ENCODE results near the gene CHST11.

The CHST11 gene

DNA sequence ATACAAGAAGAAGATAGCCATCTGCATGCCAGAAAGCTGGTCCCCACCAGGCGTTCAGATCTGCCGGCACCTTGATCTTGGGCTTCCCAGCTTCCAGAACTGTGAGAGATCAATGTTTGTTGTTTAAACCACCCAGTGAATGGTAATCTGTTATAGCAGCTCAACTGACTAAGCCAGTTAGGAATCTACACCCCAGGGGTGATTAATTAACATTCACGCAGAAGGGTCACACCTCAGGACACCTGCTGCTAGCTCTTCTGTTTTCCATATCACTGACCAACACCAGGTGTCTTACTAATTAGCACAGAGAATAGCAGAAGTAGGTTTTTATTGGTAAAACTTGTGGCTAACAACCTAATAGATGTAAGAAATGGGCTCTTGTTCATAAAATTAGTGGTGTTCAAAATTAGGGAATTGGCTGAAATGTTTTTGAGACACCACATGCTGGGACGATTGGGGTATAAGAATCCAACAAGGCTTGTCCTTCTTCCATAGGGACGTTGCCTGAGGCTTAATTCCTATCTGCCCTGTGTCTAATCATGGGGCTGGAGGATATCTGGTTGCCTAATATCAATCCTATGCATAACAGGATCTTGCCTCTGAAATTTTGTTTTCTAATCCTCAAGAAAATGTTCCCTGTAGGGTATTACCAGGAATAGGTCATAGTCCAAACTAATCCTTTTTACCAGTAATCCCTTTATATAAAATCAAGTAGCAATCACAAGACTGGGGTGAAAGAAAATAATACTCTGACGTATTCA is 42.0 kb upstream of the CHST11 start:
- no peak for DNase-seq (ENCODE audit: insufficient read length, low spot score)
- TF ChIP-seq POU2F2 (IDR thresholded peaks at IDR 0.05; ENCODE audit: low read depth, low read length) (no peak), POLR2A (IDR thresholded peaks at IDR 0.05; ENCODE audit: low read depth, low read length) (no peak), PAX5 (IDR thresholded peaks at IDR 0.05; ENCODE audit: insufficient read depth, low read length, severe bottlenecking) (no peak), SPI1 (IDR thresholded peaks at IDR 0.05; ENCODE audit: low read depth, low read length) (no peak; the same call in 1 of the 2 replicates), TAF1 (IDR thresholded peaks at IDR 0.05; ENCODE audit: low read depth, low read length) (no peak), POLR2AphosphoS5 (IDR thresholded peaks at IDR 0.05; ENCODE audit: low read depth, low read length) (no peak)
- no peak for FAIRE-seq

DNA sequence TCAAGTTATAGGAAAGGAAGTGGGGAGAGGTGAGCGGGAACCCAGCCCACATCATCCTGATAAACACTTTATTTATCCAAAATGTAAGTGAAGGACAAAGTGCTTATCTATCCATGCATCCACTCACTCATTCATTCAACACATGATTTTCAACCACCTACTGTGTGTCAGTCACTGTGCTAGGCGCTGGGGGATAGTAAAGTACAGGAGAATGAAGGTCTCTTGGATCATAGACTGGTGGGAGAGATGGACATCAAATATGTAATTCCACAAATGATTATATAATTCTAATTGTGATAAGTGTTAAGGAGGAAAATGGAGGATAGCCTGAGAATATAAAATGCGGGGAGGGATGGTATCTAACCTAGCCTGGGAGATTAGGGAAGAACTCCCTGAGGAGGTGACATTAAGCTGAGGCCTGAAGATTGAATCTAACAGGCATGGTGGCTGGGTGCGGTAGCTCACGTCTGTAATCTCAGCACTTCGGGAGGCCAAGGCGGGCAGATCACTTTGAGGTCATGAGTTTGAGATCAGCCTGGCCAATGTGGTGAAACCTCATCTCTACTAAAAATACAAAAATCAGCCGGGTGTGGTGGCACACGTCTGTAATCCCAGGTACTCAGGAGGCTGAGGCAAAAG is 41.3 kb upstream of the CHST11 start:
- DNase-seq (ENCODE audit: insufficient read length, low spot score) (no peak), FAIRE-seq (no peak)
- no peak for TF ChIP-seq TAF1 (IDR thresholded peaks at IDR 0.05; ENCODE audit: low read depth, low read length)
- TF ChIP-seq POLR2A (IDR thresholded peaks at IDR 0.05; ENCODE audit: low read depth, low read length) = no peak
- TF ChIP-seq POLR2AphosphoS5 (IDR thresholded peaks at IDR 0.05; ENCODE audit: low read depth, low read length) = no peak
- TF ChIP-seq SPI1 (IDR thresholded peaks at IDR 0.05; ENCODE audit: low read depth, low read length) = no peak
- no peak for TF ChIP-seq PAX5 (IDR thresholded peaks at IDR 0.05; ENCODE audit: insufficient read depth, low read length, severe bottlenecking)
- TF ChIP-seq POU2F2 (IDR thresholded peaks at IDR 0.05; ENCODE audit: low read depth, low read length) = no peak

DNA sequence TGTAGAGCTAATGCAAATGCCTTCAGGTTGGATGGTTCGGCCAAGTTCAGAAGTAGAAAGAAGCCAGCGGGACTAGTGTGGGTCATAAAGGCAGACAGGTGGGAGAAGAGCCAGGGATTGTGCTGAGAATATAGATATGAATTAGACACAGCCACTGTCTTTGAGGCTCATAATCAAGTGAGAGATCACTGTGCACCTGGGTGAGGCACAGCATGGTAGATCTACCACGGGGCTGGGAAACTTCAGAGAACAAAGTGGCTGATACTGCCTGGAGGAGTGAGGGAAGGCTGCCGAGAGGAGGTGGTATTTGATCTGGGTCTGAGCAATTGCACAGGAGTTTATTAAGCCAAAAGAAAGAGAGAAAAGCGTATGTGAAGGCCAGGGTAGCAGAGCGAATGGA is 40.6 kb upstream of the CHST11 start:
- DNase-seq (ENCODE audit: insufficient read length, low spot score) (no peak), FAIRE-seq (no peak)
- TF ChIP-seq POLR2AphosphoS5 (IDR thresholded peaks at IDR 0.05; ENCODE audit: low read depth, low read length) (no peak), POLR2A (IDR thresholded peaks at IDR 0.05; ENCODE audit: low read depth, low read length) (no peak), TAF1 (IDR thresholded peaks at IDR 0.05; ENCODE audit: low read depth, low read length) (no peak), PAX5 (IDR thresholded peaks at IDR 0.05; ENCODE audit: insufficient read depth, low read length, severe bottlenecking) (no peak), SPI1 (IDR thresholded peaks at IDR 0.05; ENCODE audit: low read depth, low read length) (no peak), POU2F2 (IDR thresholded peaks at IDR 0.05; ENCODE audit: low read depth, low read length) (no peak)

DNA sequence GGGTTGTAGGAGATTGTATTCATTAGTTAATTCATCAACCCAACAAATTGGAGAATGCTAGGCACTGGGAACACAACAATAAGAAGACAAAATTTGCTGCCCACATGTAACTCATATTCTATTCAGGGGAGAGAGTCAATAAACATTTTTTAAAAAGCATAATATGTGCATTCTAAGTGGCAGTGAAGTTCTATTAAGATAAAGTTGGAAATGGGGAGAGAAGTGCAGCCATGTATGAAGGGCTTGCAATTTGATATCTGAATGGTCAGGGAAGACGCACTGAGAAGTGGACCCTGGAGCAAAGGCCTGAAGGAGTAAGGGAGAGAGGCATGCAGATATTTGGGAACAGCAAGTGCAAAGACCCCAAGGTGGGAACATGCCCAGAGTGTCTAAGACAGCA is 40.2 kb upstream of the CHST11 start:
- DNase-seq (ENCODE audit: insufficient read length, low spot score) = no peak
- FAIRE-seq = no peak
- no peak for TF ChIP-seq POU2F2 (IDR thresholded peaks at IDR 0.05; ENCODE audit: low read depth, low read length)
- no peak for TF ChIP-seq SPI1 (IDR thresholded peaks at IDR 0.05; ENCODE audit: low read depth, low read length)
- TF ChIP-seq TAF1 (IDR thresholded peaks at IDR 0.05; ENCODE audit: low read depth, low read length) = no peak
- no peak for TF ChIP-seq POLR2AphosphoS5 (IDR thresholded peaks at IDR 0.05; ENCODE audit: low read depth, low read length)
- TF ChIP-seq POLR2A (IDR thresholded peaks at IDR 0.05; ENCODE audit: low read depth, low read length) = no peak
- TF ChIP-seq PAX5 (IDR thresholded peaks at IDR 0.05; ENCODE audit: insufficient read depth, low read length, severe bottlenecking) = no peak

DNA sequence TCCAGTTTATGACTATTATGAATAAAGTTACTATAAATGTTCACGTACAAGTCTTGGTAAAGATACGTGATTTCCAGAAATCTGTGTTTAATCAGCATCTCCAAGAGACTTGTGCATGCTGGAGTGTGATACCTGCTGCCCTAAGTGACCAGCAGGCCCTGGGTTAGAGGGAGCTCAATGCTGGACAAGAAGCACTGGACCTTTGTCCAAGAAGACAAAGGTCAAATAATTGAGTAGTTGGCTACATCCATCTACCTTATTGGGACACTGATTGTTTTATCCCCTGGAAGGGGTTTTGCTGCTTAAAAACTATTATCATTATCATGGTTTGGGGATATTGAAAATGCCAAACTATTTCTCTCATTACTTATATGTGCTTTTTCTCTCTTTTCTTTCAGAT is 37.0 kb upstream of the CHST11 start:
- no peak for DNase-seq (ENCODE audit: insufficient read length, low spot score)
- FAIRE-seq = peak; percentile 57
- no peak for TF ChIP-seq POU2F2 (IDR thresholded peaks at IDR 0.05; ENCODE audit: low read depth, low read length)
- no peak for TF ChIP-seq POLR2A (IDR thresholded peaks at IDR 0.05; ENCODE audit: low read depth, low read length)
- no peak for TF ChIP-seq PAX5 (IDR thresholded peaks at IDR 0.05; ENCODE audit: insufficient read depth, low read length, severe bottlenecking)
- no peak for TF ChIP-seq SPI1 (IDR thresholded peaks at IDR 0.05; ENCODE audit: low read depth, low read length)
- no peak for TF ChIP-seq POLR2AphosphoS5 (IDR thresholded peaks at IDR 0.05; ENCODE audit: low read depth, low read length)
- no peak for TF ChIP-seq TAF1 (IDR thresholded peaks at IDR 0.05; ENCODE audit: low read depth, low read length)

DNA sequence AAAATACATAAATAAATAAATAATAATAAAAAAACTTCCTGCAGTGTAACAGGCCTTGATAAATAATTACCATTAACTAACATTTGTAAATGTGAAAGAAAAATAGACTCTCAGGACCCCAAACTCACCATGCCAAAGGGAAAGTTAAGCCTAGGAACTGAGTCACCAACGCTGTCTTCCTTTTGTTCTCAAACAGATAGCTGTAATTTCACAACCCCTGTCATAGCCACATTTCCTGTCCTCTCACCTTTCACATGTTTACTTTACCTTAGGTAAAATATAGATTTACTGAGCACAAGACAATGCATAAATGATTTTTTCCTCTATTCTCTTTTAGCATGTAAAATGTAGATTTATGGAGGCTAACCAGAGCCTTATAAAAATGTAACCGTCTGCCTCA is 35.9 kb upstream of the CHST11 start:
- FAIRE-seq = no peak
- DNase-seq (ENCODE audit: insufficient read length, low spot score) = no peak
- TF ChIP-seq POLR2AphosphoS5 (IDR thresholded peaks at IDR 0.05; ENCODE audit: low read depth, low read length) = no peak
- no peak for TF ChIP-seq TAF1 (IDR thresholded peaks at IDR 0.05; ENCODE audit: low read depth, low read length)
- no peak for TF ChIP-seq POU2F2 (IDR thresholded peaks at IDR 0.05; ENCODE audit: low read depth, low read length)
- TF ChIP-seq PAX5 (IDR thresholded peaks at IDR 0.05; ENCODE audit: insufficient read depth, low read length, severe bottlenecking) = no peak
- TF ChIP-seq SPI1 (IDR thresholded peaks at IDR 0.05; ENCODE audit: low read depth, low read length) = no peak
- TF ChIP-seq POLR2A (IDR thresholded peaks at IDR 0.05; ENCODE audit: low read depth, low read length) = no peak

DNA sequence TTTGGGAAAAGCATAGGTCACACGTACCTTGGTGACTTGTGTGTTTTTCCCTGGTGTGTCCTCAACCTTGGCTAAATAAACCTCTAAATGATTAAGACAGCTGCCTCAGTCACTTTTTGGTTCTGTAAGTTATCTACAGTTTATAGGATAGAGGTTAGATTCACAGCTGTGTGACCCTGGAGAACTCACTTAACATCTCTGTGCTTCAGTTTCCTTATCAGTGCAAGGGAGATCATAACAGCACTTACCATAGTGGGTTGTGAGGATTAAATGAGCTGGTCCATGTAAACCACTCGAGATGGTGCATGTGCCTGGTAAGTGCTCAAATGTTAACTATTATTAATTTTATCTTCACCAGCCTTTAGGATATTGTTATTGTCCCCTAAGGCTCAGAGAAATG is 35.4 kb upstream of the CHST11 start:
- TF ChIP-seq POU2F2 (IDR thresholded peaks at IDR 0.05; ENCODE audit: low read depth, low read length) (no peak), SPI1 (IDR thresholded peaks at IDR 0.05; ENCODE audit: low read depth, low read length) (no peak), TAF1 (IDR thresholded peaks at IDR 0.05; ENCODE audit: low read depth, low read length) (no peak), PAX5 (IDR thresholded peaks at IDR 0.05; ENCODE audit: insufficient read depth, low read length, severe bottlenecking) (no peak), POLR2AphosphoS5 (IDR thresholded peaks at IDR 0.05; ENCODE audit: low read depth, low read length) (no peak), POLR2A (IDR thresholded peaks at IDR 0.05; ENCODE audit: low read depth, low read length) (no peak)
- DNase-seq (ENCODE audit: insufficient read length, low spot score) (no peak), FAIRE-seq (no peak)

DNA sequence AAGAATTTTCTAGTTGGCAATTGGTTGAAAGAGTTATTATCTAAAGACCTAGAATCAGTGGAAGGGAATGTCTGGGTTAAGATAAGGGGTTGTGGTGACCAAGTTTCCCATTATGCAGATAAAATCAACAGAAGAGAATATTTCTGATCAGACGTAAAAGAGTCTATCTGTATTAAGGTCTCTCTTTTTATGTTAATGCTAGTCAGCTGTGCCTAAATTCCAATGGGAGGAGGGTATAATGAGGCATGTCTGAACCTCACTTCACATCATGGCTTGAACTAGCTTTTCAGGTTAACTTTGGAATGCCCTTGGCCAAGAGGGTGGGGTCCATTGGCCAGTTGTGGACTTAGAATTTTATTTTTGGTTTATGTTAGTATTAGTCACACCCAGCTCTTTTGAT is 34.3 kb upstream of the CHST11 start:
- FAIRE-seq (no peak), DNase-seq (ENCODE audit: insufficient read length, low spot score) (no peak)
- TF ChIP-seq POLR2AphosphoS5 (IDR thresholded peaks at IDR 0.05; ENCODE audit: low read depth, low read length) (no peak), SPI1 (IDR thresholded peaks at IDR 0.05; ENCODE audit: low read depth, low read length) (no peak), PAX5 (IDR thresholded peaks at IDR 0.05; ENCODE audit: insufficient read depth, low read length, severe bottlenecking) (no peak), POLR2A (IDR thresholded peaks at IDR 0.05; ENCODE audit: low read depth, low read length) (no peak), TAF1 (IDR thresholded peaks at IDR 0.05; ENCODE audit: low read depth, low read length) (no peak), POU2F2 (IDR thresholded peaks at IDR 0.05; ENCODE audit: low read depth, low read length) (no peak)

DNA sequence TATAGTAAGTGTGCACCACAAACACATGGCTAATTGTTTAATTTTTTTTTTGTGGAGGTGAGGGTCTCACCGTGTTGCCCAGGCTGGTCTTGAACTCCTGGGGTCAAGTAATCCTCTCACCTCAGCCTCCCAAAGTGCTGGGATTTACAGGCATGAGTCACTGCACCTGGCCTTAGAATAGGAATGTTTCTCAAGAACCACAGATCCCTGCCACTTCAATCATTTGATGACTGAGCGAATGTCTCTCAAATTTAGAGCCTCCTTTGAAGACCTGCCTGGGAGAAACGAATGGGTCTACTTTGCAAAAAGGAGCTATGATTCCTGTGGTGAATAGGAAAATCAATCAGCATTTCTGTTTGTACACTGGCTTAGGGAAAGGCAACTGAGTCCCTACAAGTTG is 33.5 kb upstream of the CHST11 start:
- no peak for FAIRE-seq
- DNase-seq (ENCODE audit: insufficient read length, low spot score) = no peak

More for the DNA sequence above, 33.5 kb upstream of the CHST11 start:
- TF ChIP-seq POLR2AphosphoS5 (IDR thresholded peaks at IDR 0.05; ENCODE audit: low read depth, low read length) (no peak), POU2F2 (IDR thresholded peaks at IDR 0.05; ENCODE audit: low read depth, low read length) (no peak), SPI1 (IDR thresholded peaks at IDR 0.05; ENCODE audit: low read depth, low read length) (no peak), PAX5 (IDR thresholded peaks at IDR 0.05; ENCODE audit: insufficient read depth, low read length, severe bottlenecking) (no peak), POLR2A (IDR thresholded peaks at IDR 0.05; ENCODE audit: low read depth, low read length) (no peak), TAF1 (IDR thresholded peaks at IDR 0.05; ENCODE audit: low read depth, low read length) (no peak)
